Dendritic cell treated with granulocyte-macrophage colony-stimulating factor and Interleukin-4, amounts not matched to agents 40 ng/mL and 50 ng/mL, for 4 days (primary cell): ENCODE results near the gene RAB40B.

Experiments used
- H3K27ac Mint-ChIP-seq: one replicate; pipeline ENCODE4 v1.8.0; 2022; ENCODE audit warnings: mild to moderate bottlenecking, mixed read lengths
- H3K27me3 Mint-ChIP-seq: one replicate; pipeline ENCODE4 v1.8.0; 2022; ENCODE audit warnings: mild to moderate bottlenecking, mixed read lengths
- H3K36me3 Mint-ChIP-seq: one replicate; pipeline ENCODE4 v1.8.0; 2022; ENCODE audit warnings: low read depth, mixed read lengths
- H3K4me1 Mint-ChIP-seq: one replicate; pipeline ENCODE4 v1.8.0; 2022; ENCODE audit warnings: low read depth, mixed read lengths
- H3K4me3 Mint-ChIP-seq: one replicate; pipeline ENCODE4 v1.8.0; 2022; ENCODE audit warnings: mild to moderate bottlenecking, moderate library complexity, mixed read lengths
- H3K9me3 Mint-ChIP-seq: one replicate; pipeline ENCODE4 v1.8.0; 2022; ENCODE audit warnings: mixed read lengths
- intact Hi-C: fragments of 100-400 bp; cut with micrococcal nuclease; formaldehyde crosslinking; loops from one replicate; pipeline ENCODE4 v1.15.0; 2022

RAB40B gene

GRCh38 chr17:82703935-82704865 is 5.7 kb upstream of the RAB40B start:
- H3K4me1 Mint-ChIP-seq: peaks cover 15% of the 10 kb centered on the region
- H3K4me3 Mint-ChIP-seq: no peak overlapping the region
- no peaks in the 10 kb centered on the region for H3K36me3 Mint-ChIP-seq
- H3K9me3 Mint-ChIP-seq: no peaks in the 10 kb centered on the region
- peak overlapping the region; percentile 12 for H3K27ac Mint-ChIP-seq
- intact Hi-C loops: no loop called here
- peaks cover 11% of the 10 kb centered on the region for H3K27me3 Mint-ChIP-seq

- Mint-ChIP-seq H3K4me3 (no peak overlapping the region), H3K27me3 (peaks cover 13% of the 10 kb centered on the region), H3K9me3 (no peaks in the 10 kb centered on the region), H3K36me3 (no peaks in the 10 kb centered on the region), H3K27ac (no peak overlapping the region), H3K4me1 (peaks cover 18% of the 10 kb centered on the region)
- intact Hi-C loops: no loop called here
Measured at GRCh38 chr17:82703036-82703745, 4.7 kb upstream of the RAB40B start.

- intact Hi-C loops: no loop called here
- Mint-ChIP-seq H3K27ac (no peak overlapping the region), H3K9me3 (no peaks in the 10 kb centered on the region), H3K36me3 (no peaks in the 10 kb centered on the region), H3K27me3 (peaks cover 20% of the 10 kb centered on the region), H3K4me1 (peaks cover 13% of the 10 kb centered on the region), H3K4me3 (no peak overlapping the region)
Measured at GRCh38 chr17:82702231-82702927, 3.9 kb upstream of the RAB40B start.

- Mint-ChIP-seq H3K27me3 (peaks cover 41% of the 10 kb centered on the region), H3K27ac (peak overlapping the region; percentile 39), H3K9me3 (peaks cover 8% of the 10 kb centered on the region), H3K4me3 (peak overlapping the region; percentile 78), H3K36me3 (no peaks in the 10 kb centered on the region), H3K4me1 (peaks cover 17% of the 10 kb centered on the region)
- intact Hi-C loops: no loop called here
Measured at GRCh38 chr17:82699551-82699950, 1.1 kb upstream of the RAB40B start.

- Mint-ChIP-seq H3K9me3 (peaks cover 13% of the 10 kb centered on the region), H3K27ac (peak overlapping the region; percentile 39), H3K27me3 (peaks cover 43% of the 10 kb centered on the region), H3K4me1 (peaks cover 17% of the 10 kb centered on the region), H3K4me3 (peak overlapping the region; percentile 78), H3K36me3 (no peaks in the 10 kb centered on the region)
- intact Hi-C loops: no loop called here
Measured at GRCh38 chr17:82698974-82699442, 510 bp upstream of the RAB40B start.

- Mint-ChIP-seq H3K4me1 (peaks cover 17% of the 10 kb centered on the region), H3K36me3 (no peaks in the 10 kb centered on the region), H3K27ac (no peak overlapping the region), H3K4me3 (peak overlapping the region; percentile 78), H3K9me3 (peaks cover 13% of the 10 kb centered on the region), H3K27me3 (peaks cover 41% of the 10 kb centered on the region)
- intact Hi-C loops: no loop called here
Measured at GRCh38 chr17:82697808-82698064, 762 bp downstream of the RAB40B start.

- Mint-ChIP-seq H3K27me3 (peaks cover 41% of the 10 kb centered on the region), H3K4me3 (peak overlapping the region; percentile 78), H3K4me1 (peaks cover 17% of the 10 kb centered on the region), H3K36me3 (no peaks in the 10 kb centered on the region), H3K27ac (no peak overlapping the region), H3K9me3 (peaks cover 13% of the 10 kb centered on the region)
- intact Hi-C loops: no loop called here
Measured at GRCh38 chr17:82696916-82697807, 1.3 kb downstream of the RAB40B start.

- intact Hi-C loops: no loop called here
- Mint-ChIP-seq H3K36me3 (peaks cover 6% of the 10 kb centered on the region), H3K27me3 (peaks cover 41% of the 10 kb centered on the region), H3K4me3 (no peak overlapping the region), H3K9me3 (peaks cover 13% of the 10 kb centered on the region), H3K27ac (no peak overlapping the region), H3K4me1 (peaks cover 17% of the 10 kb centered on the region)
Measured at GRCh38 chr17:82696259-82696658, 2.2 kb downstream of the RAB40B start.

GRCh38 chr17:82694647-82695046 is 3.9 kb downstream of the RAB40B start:
- Mint-ChIP-seq H3K27me3 (peaks cover 37% of the 10 kb centered on the region), H3K9me3 (peaks cover 13% of the 10 kb centered on the region), H3K4me3 (no peak overlapping the region), H3K36me3 (peaks cover 7% of the 10 kb centered on the region), H3K4me1 (peaks cover 15% of the 10 kb centered on the region), H3K27ac (no peak overlapping the region)
- intact Hi-C loops: no loop called here

GRCh38 chr17:82693168-82693867 is 5.2 kb downstream of the RAB40B start:
- peaks cover 8% of the 10 kb centered on the region for H3K4me1 Mint-ChIP-seq
- H3K36me3 Mint-ChIP-seq: peaks cover 7% of the 10 kb centered on the region
- no peak overlapping the region for H3K4me3 Mint-ChIP-seq
- H3K27me3 Mint-ChIP-seq: peaks cover 31% of the 10 kb centered on the region
- intact Hi-C loops: no loop called here
- H3K9me3 Mint-ChIP-seq: peaks cover 13% of the 10 kb centered on the region
- H3K27ac Mint-ChIP-seq: no peak overlapping the region

- Mint-ChIP-seq H3K36me3 (peaks cover 7% of the 10 kb centered on the region), H3K27me3 (peaks cover 22% of the 10 kb centered on the region), H3K27ac (no peak overlapping the region), H3K9me3 (peaks cover 13% of the 10 kb centered on the region), H3K4me1 (peaks cover 5% of the 10 kb centered on the region), H3K4me3 (no peak overlapping the region)
- intact Hi-C loops: no loop called here
Measured at GRCh38 chr17:82692268-82692667, 6.2 kb downstream of the RAB40B start.

- Mint-ChIP-seq H3K4me3 (no peak overlapping the region), H3K36me3 (peaks cover 7% of the 10 kb centered on the region), H3K27me3 (peaks cover 17% of the 10 kb centered on the region), H3K9me3 (peaks cover 13% of the 10 kb centered on the region), H3K4me1 (no peaks in the 10 kb centered on the region), H3K27ac (no peak overlapping the region)
- intact Hi-C loops: no loop called here
Measured at GRCh38 chr17:82691714-82692113, 6.8 kb downstream of the RAB40B start.
